Measurements from ENCODE around the gene XPO4.

- TF ChIP-seq CTCF (conservative IDR thresholded peaks at IDR 0.05 in 1 of 2, IDR thresholded peaks at IDR 0.05 in 1 of 2; ENCODE audit: low read depth in 1 of 2, low read length in 2 of 2) (no peak), EZH2 (IDR thresholded peaks at IDR 0.05; ENCODE audit: low read length, missing control alignments) (no peak)
Observed at GRCh38 chr13:20825477-20825875, 77.1 kb downstream of the XPO4 start.
